ENCODE measurements around the gene PXK.

Gene PXK

DNA sequence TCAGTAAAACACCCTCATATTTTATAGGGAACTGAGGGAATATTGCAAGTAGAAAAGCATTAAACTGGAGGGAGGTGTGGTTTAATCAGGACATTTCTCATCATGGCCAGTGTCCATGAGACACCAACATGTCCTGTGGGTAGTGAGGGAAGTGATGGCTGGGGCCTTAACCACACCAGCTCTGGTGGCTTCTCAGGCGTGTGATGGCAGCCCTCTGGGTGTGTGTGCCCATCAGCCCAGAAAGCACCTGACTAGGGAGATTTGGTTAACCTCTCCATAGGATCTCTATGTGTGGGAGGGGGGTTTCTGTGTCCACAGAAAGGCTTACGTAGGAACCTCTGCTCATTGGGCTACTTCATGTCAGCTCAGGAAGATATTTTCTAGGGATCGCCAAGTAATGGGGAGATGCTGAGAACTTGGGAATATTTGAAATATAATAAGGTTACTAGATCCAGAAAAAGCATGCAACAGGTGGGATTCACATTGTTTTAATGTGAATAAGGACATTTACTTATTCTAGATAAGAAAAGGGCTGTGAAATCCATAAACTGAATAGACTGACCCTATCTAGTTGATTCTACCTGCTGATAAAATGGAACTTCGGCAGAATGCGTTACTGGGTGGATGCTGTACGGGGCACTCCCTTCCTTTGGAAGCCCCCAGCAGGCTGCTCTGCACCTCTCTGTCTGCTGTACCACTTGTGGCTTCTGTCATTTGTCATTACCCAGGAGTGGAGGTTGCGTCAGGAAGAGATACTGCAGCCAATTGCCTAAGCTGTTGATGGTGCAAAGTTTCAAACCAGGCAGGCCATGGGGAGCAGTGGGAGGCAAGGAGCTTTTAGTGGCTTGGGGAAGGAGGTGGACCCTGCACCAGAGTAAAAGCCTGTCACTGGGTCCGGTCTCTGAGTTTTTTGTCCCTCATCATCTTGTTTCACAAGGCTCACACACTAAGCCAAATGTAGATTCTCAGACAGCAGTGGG lies 79.4 kb downstream of the PXK start:
- Histone ChIP-seq H3K27me3 (ENCODE audit: insufficient read depth, low read length, poor library complexity, severe bottlenecking) (no peaks in the 10 kb centered on the region), H3K9ac (ENCODE audit: low read depth, low read length, poor library complexity, severe bottlenecking) (no peak overlapping the region), H3K4me2 (ENCODE audit: low read depth, low read length, poor library complexity, severe bottlenecking) (no peak overlapping the region), H3K36me3 (ENCODE audit: insufficient read depth, low read length) (peaks cover 55% of the 10 kb centered on the region; the same call in 1 of the 2 replicates), H3K9me2 (replicated peaks; ENCODE audit: low read depth, low read length) (no peaks in the 10 kb centered on the region), H2AFZ (ENCODE audit: low read length) (no peak overlapping the region), H3K9me3 (ENCODE audit: insufficient read depth, low read depth, low read length) (no peaks in the 10 kb centered on the region), H3F3A (ENCODE audit: low read depth) (no peaks in the 10 kb centered on the region), H4K20me1 (ENCODE audit: insufficient read depth, low read length, poor library complexity, severe bottlenecking) (no peaks in the 10 kb centered on the region), H3K4me3 (ENCODE audit: low read length, poor library complexity, severe bottlenecking) (no peak overlapping the region), H3K79me2 (ENCODE audit: insufficient read depth, low read length) (no peaks in the 10 kb centered on the region), H3K4me1 (ENCODE audit: insufficient read depth, low read length, poor library complexity, severe bottlenecking) (no peaks in the 10 kb centered on the region)
- TF ChIP-seq EZH2phosphoT487 (IDR thresholded peaks at IDR 0.05; ENCODE audit: borderline replicate concordance): no peak
- TF ChIP-seq, protein P1, sequence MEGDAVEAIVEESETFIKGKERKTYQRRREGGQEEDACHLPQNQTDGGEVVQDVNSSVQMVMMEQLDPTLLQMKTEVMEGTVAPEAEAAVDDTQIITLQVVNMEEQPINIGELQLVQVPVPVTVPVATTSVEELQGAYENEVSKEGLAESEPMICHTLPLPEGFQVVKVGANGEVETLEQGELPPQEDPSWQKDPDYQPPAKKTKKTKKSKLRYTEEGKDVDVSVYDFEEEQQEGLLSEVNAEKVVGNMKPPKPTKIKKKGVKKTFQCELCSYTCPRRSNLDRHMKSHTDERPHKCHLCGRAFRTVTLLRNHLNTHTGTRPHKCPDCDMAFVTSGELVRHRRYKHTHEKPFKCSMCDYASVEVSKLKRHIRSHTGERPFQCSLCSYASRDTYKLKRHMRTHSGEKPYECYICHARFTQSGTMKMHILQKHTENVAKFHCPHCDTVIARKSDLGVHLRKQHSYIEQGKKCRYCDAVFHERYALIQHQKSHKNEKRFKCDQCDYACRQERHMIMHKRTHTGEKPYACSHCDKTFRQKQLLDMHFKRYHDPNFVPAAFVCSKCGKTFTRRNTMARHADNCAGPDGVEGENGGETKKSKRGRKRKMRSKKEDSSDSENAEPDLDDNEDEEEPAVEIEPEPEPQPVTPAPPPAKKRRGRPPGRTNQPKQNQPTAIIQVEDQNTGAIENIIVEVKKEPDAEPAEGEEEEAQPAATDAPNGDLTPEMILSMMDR (conservative IDR thresholded peaks at IDR 0.05; ENCODE audit: low read length): no peak

DNA sequence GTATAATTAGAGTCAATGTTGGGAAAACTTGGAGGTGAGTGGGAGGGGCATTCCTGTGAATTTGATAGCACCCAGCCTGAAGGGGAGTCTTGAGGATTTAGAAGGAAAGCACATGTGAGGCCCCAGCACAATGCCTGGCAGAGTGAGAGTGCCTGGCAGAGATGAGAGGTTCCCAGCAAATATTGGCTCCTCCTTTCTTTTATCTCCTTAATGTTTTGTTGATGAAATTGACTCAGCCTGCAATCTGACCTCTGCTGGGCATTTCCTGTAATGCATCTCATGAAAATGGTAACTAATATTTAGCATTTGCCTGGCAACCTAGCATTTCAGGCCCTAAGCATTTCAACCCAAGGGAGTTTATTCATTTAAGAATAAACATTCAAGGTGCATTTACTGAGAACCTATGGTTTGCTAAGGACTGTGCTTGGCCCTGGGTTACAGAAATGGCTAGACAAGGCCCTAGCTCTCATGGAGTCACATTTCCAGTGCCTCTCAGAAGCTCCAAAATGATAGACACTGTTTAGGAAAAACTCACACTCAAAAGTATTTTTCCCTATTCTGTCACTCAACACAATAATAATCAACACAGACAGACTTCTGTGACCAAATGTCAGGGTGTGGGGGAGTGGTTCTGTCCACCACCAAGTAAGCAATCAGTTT lies 82.0 kb downstream of the PXK start:
- Histone ChIP-seq H3F3A (ENCODE audit: low read depth) (no peaks in the 10 kb centered on the region), H3K27me3 (ENCODE audit: insufficient read depth, low read length, poor library complexity, severe bottlenecking) (no peaks in the 10 kb centered on the region), H4K20me1 (ENCODE audit: insufficient read depth, low read length, poor library complexity, severe bottlenecking) (no peaks in the 10 kb centered on the region), H2AFZ (ENCODE audit: low read length) (no peak overlapping the region), H3K9ac (ENCODE audit: low read depth, low read length, poor library complexity, severe bottlenecking) (no peak overlapping the region), H3K9me3 (ENCODE audit: insufficient read depth, low read depth, low read length) (no peaks in the 10 kb centered on the region), H3K79me2 (ENCODE audit: insufficient read depth, low read length) (no peaks in the 10 kb centered on the region), H3K36me3 (ENCODE audit: insufficient read depth, low read length) (peaks cover 38% of the 10 kb centered on the region; the same call in 1 of the 2 replicates), H3K4me3 (ENCODE audit: low read length, poor library complexity, severe bottlenecking) (no peak overlapping the region), H3K9me2 (replicated peaks; ENCODE audit: low read depth, low read length) (no peaks in the 10 kb centered on the region), H3K4me1 (ENCODE audit: insufficient read depth, low read length, poor library complexity, severe bottlenecking) (no peaks in the 10 kb centered on the region), H3K4me2 (ENCODE audit: low read depth, low read length, poor library complexity, severe bottlenecking) (no peak overlapping the region)
- no peak for TF ChIP-seq EZH2phosphoT487 (IDR thresholded peaks at IDR 0.05; ENCODE audit: borderline replicate concordance)
- TF ChIP-seq, protein P1 (conservative IDR thresholded peaks at IDR 0.05; ENCODE audit: low read length): peak; percentile 76

DNA sequence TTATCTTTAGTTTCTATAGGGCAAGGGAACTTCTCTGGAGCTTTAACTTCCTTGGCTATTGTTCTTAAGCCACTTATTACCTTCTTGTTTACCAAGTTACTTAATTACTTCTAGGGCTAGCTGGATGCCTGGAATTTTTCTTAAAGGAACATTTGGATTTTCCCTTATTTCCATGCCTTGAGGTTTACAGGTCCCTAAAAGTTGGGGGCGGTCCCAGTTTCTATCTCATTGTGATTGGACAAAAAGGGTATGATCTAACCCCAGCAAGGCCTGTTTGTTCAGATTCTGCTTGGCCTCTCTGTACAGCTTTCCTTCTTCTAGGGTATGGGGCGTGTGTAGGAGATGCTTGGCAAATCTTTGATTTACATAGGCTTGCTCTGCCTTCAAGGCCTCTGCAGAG lies 83.5 kb downstream of the PXK start:
- H3K9me2 ChIP-seq (replicated peaks; ENCODE audit: low read depth, low read length): no peaks in the 10 kb centered on the region
- H3K4me2 ChIP-seq (ENCODE audit: low read depth, low read length, poor library complexity, severe bottlenecking): no peak overlapping the region
- H3F3A ChIP-seq (ENCODE audit: low read depth): no peaks in the 10 kb centered on the region
- H3K4me3 ChIP-seq (ENCODE audit: low read length, poor library complexity, severe bottlenecking): no peak overlapping the region
- H3K36me3 ChIP-seq (ENCODE audit: insufficient read depth, low read length): peaks cover 23% of the 10 kb centered on the region; the same call in 1 of the 2 replicates
- H2AFZ ChIP-seq (ENCODE audit: low read length): no peak overlapping the region
- no peak overlapping the region for H3K9ac ChIP-seq (ENCODE audit: low read depth, low read length, poor library complexity, severe bottlenecking)
- no peaks in the 10 kb centered on the region for H3K9me3 ChIP-seq (ENCODE audit: insufficient read depth, low read depth, low read length)
- no peaks in the 10 kb centered on the region for H3K27me3 ChIP-seq (ENCODE audit: insufficient read depth, low read length, poor library complexity, severe bottlenecking)
- H4K20me1 ChIP-seq (ENCODE audit: insufficient read depth, low read length, poor library complexity, severe bottlenecking): no peaks in the 10 kb centered on the region
- peaks cover 6% of the 10 kb centered on the region for H3K4me1 ChIP-seq (ENCODE audit: insufficient read depth, low read length, poor library complexity, severe bottlenecking)
- TF ChIP-seq, protein P1 (conservative IDR thresholded peaks at IDR 0.05; ENCODE audit: low read length): no peak
- H3K79me2 ChIP-seq (ENCODE audit: insufficient read depth, low read length): no peaks in the 10 kb centered on the region

All from Loucy (cell line).